Neural progenitor cell (in vitro differentiated cells): ENCODE measurements around the gene DLX4.

Experiments
- CTCF ChIP-seq: fragments of 200-600 bp; sonication (generic); IDR thresholded peaks from 2 replicates; pipeline ENCODE4 v1.5.1; 2017; ENCODE audit warnings: antibody characterized with exemption, mild to moderate bottlenecking
- EZH2 ChIP-seq: fragments of 200-600 bp; sonication (generic); IDR thresholded peaks from 2 replicates; pipeline ENCODE4 v1.6.1; 2017; ENCODE audit warnings: antibody characterized with exemption, mild to moderate bottlenecking, moderate library complexity

- TF ChIP-seq CTCF: no peak
- TF ChIP-seq EZH2: no peak
Measured at GRCh38 chr17:49962599-49963308, 6.2 kb upstream of the DLX4 start.
